Measurements from ENCODE around the gene LIMS2.

LIMS2 gene

GRCh38 chr2:127608061-127609030 is 67.0 kb downstream of the LIMS2 start:
- H3K9me3 ChIP-seq: peaks cover 3% of the 10 kb centered on the region; the same call in 1 of the 2 replicates
- H3K36me3 ChIP-seq (replicated peaks): no peaks in the 10 kb centered on the region
- in situ Hi-C loops (cut with MboI; ENCODE audit: low sequenced_read_pairs): no loop called here
- H3K27me3 ChIP-seq (ENCODE audit: low read depth): no peaks in the 10 kb centered on the region
- no peaks in the 10 kb centered on the region for H3K4me1 ChIP-seq
- no peak overlapping the region for H3K4me3 ChIP-seq
- DNase-seq (ENCODE audit: low spot score in 2 of 2): no peak

- no peaks in the 10 kb centered on the region for H3K4me1 ChIP-seq
- no peaks in the 10 kb centered on the region for H3K36me3 ChIP-seq (replicated peaks)
- no peak for DNase-seq (ENCODE audit: low spot score in 2 of 2)
- H3K27me3 ChIP-seq (ENCODE audit: low read depth): no peaks in the 10 kb centered on the region
- H3K4me3 ChIP-seq: no peak overlapping the region
- in situ Hi-C loops (cut with MboI; ENCODE audit: low sequenced_read_pairs): no loop called here
- H3K9me3 ChIP-seq: peaks cover 4% of the 10 kb centered on the region; the same call in 1 of the 2 replicates
Observed at GRCh38 chr2:127607399-127607908, 67.9 kb downstream of the LIMS2 start.

- no peaks in the 10 kb centered on the region for H3K27me3 ChIP-seq (ENCODE audit: low read depth)
- no peaks in the 10 kb centered on the region for H3K4me1 ChIP-seq
- H3K4me3 ChIP-seq: no peak overlapping the region
- no peaks in the 10 kb centered on the region for H3K36me3 ChIP-seq (replicated peaks)
- no peak for DNase-seq (ENCODE audit: low spot score in 2 of 2)
- peaks cover 4% of the 10 kb centered on the region; the same call in 1 of the 2 replicates for H3K9me3 ChIP-seq
- in situ Hi-C loops (cut with MboI; ENCODE audit: low sequenced_read_pairs): no loop called here
Observed at GRCh38 chr2:127606625-127607398, 68.5 kb downstream of the LIMS2 start.

GRCh38 chr2:127605691-127606263 is 69.6 kb downstream of the LIMS2 start:
- H3K36me3 ChIP-seq (replicated peaks): no peaks in the 10 kb centered on the region
- in situ Hi-C loops (cut with MboI; ENCODE audit: low sequenced_read_pairs): no loop called here
- DNase-seq (ENCODE audit: low spot score in 2 of 2): no peak
- H3K4me1 ChIP-seq: no peaks in the 10 kb centered on the region
- no peaks in the 10 kb centered on the region for H3K27me3 ChIP-seq (ENCODE audit: low read depth)
- no peak overlapping the region for H3K4me3 ChIP-seq
- H3K9me3 ChIP-seq: peaks cover 4% of the 10 kb centered on the region; the same call in 1 of the 2 replicates

GRCh38 chr2:127604986-127605385 is 70.3 kb downstream of the LIMS2 start:
- in situ Hi-C loops (cut with MboI; ENCODE audit: low sequenced_read_pairs): no loop called here
- Histone ChIP-seq H3K36me3 (replicated peaks) (no peaks in the 10 kb centered on the region), H3K27me3 (ENCODE audit: low read depth) (no peaks in the 10 kb centered on the region), H3K4me3 (no peak overlapping the region), H3K9me3 (peaks cover 4% of the 10 kb centered on the region; the same call in 1 of the 2 replicates), H3K4me1 (no peaks in the 10 kb centered on the region)
- no peak for DNase-seq (ENCODE audit: low spot score in 2 of 2)

GRCh38 chr2:127599211-127599610 is 76.1 kb downstream of the LIMS2 start:
- Histone ChIP-seq H3K9me3 (peaks cover 4% of the 10 kb centered on the region; the same call in 1 of the 2 replicates), H3K4me3 (no peak overlapping the region), H3K36me3 (replicated peaks) (no peaks in the 10 kb centered on the region), H3K4me1 (no peaks in the 10 kb centered on the region), H3K27me3 (ENCODE audit: low read depth) (peaks cover 4% of the 10 kb centered on the region; the same call in 1 of the 2 replicates)
- in situ Hi-C loops (cut with MboI; ENCODE audit: low sequenced_read_pairs): no loop called here
- no peak for DNase-seq (ENCODE audit: low spot score in 2 of 2)

- H3K4me3 ChIP-seq: no peak overlapping the region
- in situ Hi-C loops (cut with MboI; ENCODE audit: low sequenced_read_pairs): no loop called here
Observed at GRCh38 chr2:127598711-127599110, 76.6 kb downstream of the LIMS2 start.

GRCh38 chr2:127597984-127598380 is 77.3 kb downstream of the LIMS2 start:
- H3K4me1 ChIP-seq: no peaks in the 10 kb centered on the region
- in situ Hi-C loops (cut with MboI; ENCODE audit: low sequenced_read_pairs): no loop called here
- no peak overlapping the region for H3K4me3 ChIP-seq
- no peaks in the 10 kb centered on the region for H3K36me3 ChIP-seq (replicated peaks)
- H3K27me3 ChIP-seq (ENCODE audit: low read depth): peaks cover 4% of the 10 kb centered on the region; the same call in 1 of the 2 replicates
- no peak for DNase-seq (ENCODE audit: low spot score in 2 of 2)
- peaks cover under 1% of the 10 kb centered on the region; the same call in 1 of the 2 replicates for H3K9me3 ChIP-seq

More at GRCh38 chr2:127598711-127599110, 76.6 kb downstream of the LIMS2 start:
- Histone ChIP-seq H3K4me1 (no peaks in the 10 kb centered on the region), H3K36me3 (replicated peaks) (no peaks in the 10 kb centered on the region), H3K9me3 (peaks cover 4% of the 10 kb centered on the region; the same call in 1 of the 2 replicates), H3K27me3 (ENCODE audit: low read depth) (peaks cover 4% of the 10 kb centered on the region; the same call in 1 of the 2 replicates)
- DNase-seq (ENCODE audit: low spot score in 2 of 2): no peak

GRCh38 chr2:127597046-127597983 is 78.0 kb downstream of the LIMS2 start:
- Histone ChIP-seq H3K4me1 (no peaks in the 10 kb centered on the region), H3K4me3 (no peak overlapping the region), H3K9me3 (no peaks in the 10 kb centered on the region), H3K27me3 (ENCODE audit: low read depth) (peaks cover 4% of the 10 kb centered on the region; the same call in 1 of the 2 replicates), H3K36me3 (replicated peaks) (no peaks in the 10 kb centered on the region)
- in situ Hi-C loops (cut with MboI; ENCODE audit: low sequenced_read_pairs): no loop called here
- DNase-seq (ENCODE audit: low spot score in 2 of 2): no peak

- no peaks in the 10 kb centered on the region for H3K36me3 ChIP-seq (replicated peaks)
- in situ Hi-C loops (cut with MboI; ENCODE audit: low sequenced_read_pairs): no loop called here
- no peak overlapping the region for H3K4me3 ChIP-seq
- no peaks in the 10 kb centered on the region for H3K9me3 ChIP-seq
- no peak for DNase-seq (ENCODE audit: low spot score in 2 of 2)
- peaks cover 4% of the 10 kb centered on the region; the same call in 1 of the 2 replicates for H3K27me3 ChIP-seq (ENCODE audit: low read depth)
- no peaks in the 10 kb centered on the region for H3K4me1 ChIP-seq
Observed at GRCh38 chr2:127596311-127597045, 78.9 kb downstream of the LIMS2 start.

GRCh38 chr2:127594116-127594591 is 81.2 kb downstream of the LIMS2 start:
- no peak overlapping the region for H3K4me3 ChIP-seq
- H3K27me3 ChIP-seq (ENCODE audit: low read depth): peaks cover 2% of the 10 kb centered on the region; the same call in 1 of the 2 replicates
- DNase-seq (ENCODE audit: low spot score in 2 of 2): no peak
- no peaks in the 10 kb centered on the region for H3K9me3 ChIP-seq
- H3K36me3 ChIP-seq (replicated peaks): no peaks in the 10 kb centered on the region
- in situ Hi-C loops (cut with MboI; ENCODE audit: low sequenced_read_pairs): no loop called here
- no peaks in the 10 kb centered on the region for H3K4me1 ChIP-seq

Data from HAP-1 (cell line).